Stimulated activated CD8-positive, alpha-beta memory T cell treated with anti-CD3 and anti-CD28 coated beads, Interleukin-12 subunit alpha, Interleukin-12 subunit beta, amount 100 ng/mL, for 24 hours (primary cell): Measurements from ENCODE around the gene FGF12.

Source experiments
- DNase-seq: peaks from one replicate; pipeline ENCODE4 v3.0.0-alpha.2; 2020; ENCODE audit errors: extremely low read depth

FGF12 gene

GRCh38 chr3:192339214-192339613 lies 388.1 kb downstream of the FGF12 start:
- no peak for DNase-seq

- DNase-seq: no peak
Observed at GRCh38 chr3:192336286-192336685, 391.1 kb downstream of the FGF12 start.

GRCh38 chr3:192332386-192333291 lies 394.7 kb downstream of the FGF12 start:
- no peak for DNase-seq

GRCh38 chr3:192331749-192332385 lies 395.5 kb downstream of the FGF12 start:
- DNase-seq: no peak

GRCh38 chr3:192326656-192327055 lies 400.7 kb downstream of the FGF12 start:
- DNase-seq: no peak

GRCh38 chr3:192317564-192317963 lies 409.8 kb downstream of the FGF12 start:
- DNase-seq: no peak

GRCh38 chr3:192313605-192314004 lies 413.7 kb downstream of the FGF12 start:
- DNase-seq: no peak

GRCh38 chr3:192307631-192308030 lies 419.7 kb downstream of the FGF12 start:
- no peak for DNase-seq

GRCh38 chr3:192303235-192303634 lies 424.1 kb downstream of the FGF12 start:
- DNase-seq: no peak

GRCh38 chr3:192302721-192303120 lies 424.6 kb downstream of the FGF12 start:
- DNase-seq: no peak

- no peak for DNase-seq
Observed at GRCh38 chr3:192299921-192300320, 427.4 kb downstream of the FGF12 start.

GRCh38 chr3:192296845-192297244 lies 430.5 kb downstream of the FGF12 start:
- no peak for DNase-seq

GRCh38 chr3:192284443-192285072 lies 442.8 kb downstream of the FGF12 start:
- DNase-seq: no peak

GRCh38 chr3:192281207-192281880 lies 446.0 kb downstream of the FGF12 start:
- no peak for DNase-seq

GRCh38 chr3:192279664-192280063 lies 447.7 kb downstream of the FGF12 start:
- DNase-seq: no peak

- no peak for DNase-seq
Observed at GRCh38 chr3:192277477-192277876, 449.9 kb downstream of the FGF12 start.

- no peak for DNase-seq
Observed at GRCh38 chr3:192275741-192276355, 451.5 kb downstream of the FGF12 start.

GRCh38 chr3:192273697-192274010 lies 453.7 kb downstream of the FGF12 start:
- no peak for DNase-seq

- no peak for DNase-seq
Observed at GRCh38 chr3:192273001-192273696, 454.2 kb downstream of the FGF12 start.

- no peak for DNase-seq
Observed at GRCh38 chr3:192262001-192262400, 465.3 kb downstream of the FGF12 start.

- DNase-seq: no peak
Observed at GRCh38 chr3:192261135-192261534, 466.2 kb downstream of the FGF12 start.
